Heart left ventricle (tissue), 16 donors: Measurements from ENCODE around the gene SPOCK1. TPM values are rescaled to one million over a fixed set of nuclear protein-coding genes. Genes with fewer than 3 reads are reported as not detected.
A peak's percentile ranks its signal among the peaks of the same experiment; 100 is the strongest.

Source experiments
- ATAC-seq, 4 donors: fragments of 200-7000 bp; cut with Tn5 transposase; one replicate each; pipeline ENCODE4 v1.9.1; 2020 to 2022; ENCODE audit warnings: moderate library complexity in 4 of 4, mild to moderate bottlenecking in 3 of 4, moderate number of reproducible peaks in 1 of 4
- DNase-seq, 5 donors: peaks; one replicate each; pipeline ENCODE4 v3.0.0-alpha.2; 2020
- H3K27ac ChIP-seq, 12 donors: fragments of 200-600 bp; sonication (generic) in 4 of 12; one replicate each; pipeline versions ENCODE4 v1.5.0 to v1.8.0; 2016 to 2022; ENCODE audit warnings: mild to moderate bottlenecking in 2 of 12
- H3K27me3 ChIP-seq, 9 donors: fragments of 200-600 bp; sonication (generic) in 2 of 9; one replicate each; pipeline versions ENCODE4 v1.5.1 to v1.8.0; 2016 to 2022; ENCODE audit warnings: mild to moderate bottlenecking in 3 of 9
- H3K36me3 ChIP-seq, 9 donors: fragments of 200-600 bp; sonication (generic) in 2 of 9; one replicate each; pipeline versions ENCODE4 v1.5.0 to v1.8.0; 2018 to 2022; ENCODE audit warnings: mild to moderate bottlenecking in 2 of 9
- H3K4me1 ChIP-seq, 12 donors: fragments of 200-600 bp; sonication (generic) in 4 of 12; one replicate each; pipeline versions ENCODE4 v1.5.0 to v1.8.0; 2016 to 2022; ENCODE audit warnings: mild to moderate bottlenecking in 3 of 12
- H3K4me3 ChIP-seq, 12 donors: fragments of 200-600 bp; sonication (generic) in 4 of 12; one replicate each; pipeline versions ENCODE4 v1.5.0 to v1.8.0; 2017 to 2022; ENCODE audit warnings: mild to moderate bottlenecking in 9 of 12, moderate library complexity in 4 of 12
- H3K9me3 ChIP-seq, 12 donors: fragments of 200-600 bp; sonication (generic) in 4 of 12; one replicate each; pipeline versions ENCODE4 v1.5.0 to v1.8.0; 2016 to 2022; ENCODE audit warnings: mild to moderate bottlenecking in 1 of 12
- CTCF ChIP-seq, 12 donors: fragments of 200-600 bp; sonication (generic) in 4 of 12; IDR thresholded peaks; one replicate each; pipeline versions ENCODE4 v1.5.0 to v1.8.0; 2018 to 2022; ENCODE audit warnings: antibody characterized with exemption in 12 of 12, mild to moderate bottlenecking in 5 of 12
- POLR2A ChIP-seq, 2 donors: fragments of 450-650 bp; IDR thresholded peaks; one replicate each; pipeline ENCODE4 v1.6.1; 2017; ENCODE audit warnings: antibody characterized with exemption in 2 of 2, mild to moderate bottlenecking in 2 of 2, moderate library complexity in 2 of 2
- WGBS, 4 donors: extraction: QIAGEN DNeasy Blood & Tissue Kit in 2 of 4; methylation state at CpG; one replicate each; pipeline versions ENCODE4 v1.1.5 to v1.1.7; 2013 to 2018; 5-methylcytosine and 5-hydroxymethylcytosine counted together
- intact Hi-C, 10 donors: fragments of 100-400 bp; cut with DNase I; formaldehyde crosslinking; loops; one replicate each; pipeline versions ENCODE4 v1.11.1 to v1.14.2; 2022
- polyA plus RNA-seq, 2 donors: library from polyadenylated mRNA; stranded (reverse); fragments of 200-250 nt; gene quantifications; one replicate each; pipeline ENCODE4 v1.2.3, GENCODE V29; 2013
- total RNA-seq, 9 donors: library from RNA; depleted of rRNA in 2 of 9; stranded (reverse); fragments of >200 nt in 2 of 9; fragmentation: NEBNext Ultra II Directional in 3 of 9; extraction: Animal tissue kit (Norgen Biotek cat#: 25700) in 3 of 9; gene quantifications; one replicate each; pipeline versions ENCODE4 v1.1.0 to v1.2.4, GENCODE V29; 2016 to 2023
- donor health status: ischemic (EF 13 %, LVEDD 7.1; RV severe dilation, severe dysfunction).
- donor health status: healthy with polysubstance abuse.
- donor health status: DM: no; HTN: yes; CAD: no.
- donor health status: DM: no; HTN: no; CAD: no.
- donor health status: ischemic (EF 25% LVEDD 6.9; RV normal size, moderate dysfunction).
- donor health status: ischemic (EF 25% LVEDD 5.7; RV mildly dilated, moderate dysfunction).
- donor health status: healthy.
- donor health status: DM: yes; HTN: yes; CAD: no.
- donor health status: ischemic (EF 35%, LVEDD 5.7; RV mildly dilated, moderate dysfunction).
- donor health status: nonischemic (EF 11% LVEDD 7.7; RV severe dilation, severe dysfunction).
- donor health status: DM: yes; HTN: yes; CAD: no.
- donor health status: PGD.
- donor health status: ischemic (EF 29% LVEDD 5.4; RV normal size, mild dysfunction).
- donor health status: nonischemic (EF 23%, LVEDD 6.1; RV moderate dilation, normal function).

SPOCK1 gene
- total and polyA plus RNA-seq, 11 donors = 7.8 to 51.2 (median 19.9) TPM

- Histone ChIP-seq H3K9me3 (no peaks in the 10 kb centered on the region), H3K36me3 (no peaks in the 10 kb centered on the region), H3K27ac (no peak overlapping the region), H3K4me3 (no peak overlapping the region), H3K4me1 (peaks cover 0 to 3% (median 0%) of the 10 kb centered on the region in 12 donors), H3K27me3 (no peaks in the 10 kb centered on the region)
- ATAC-seq (no peak), DNase-seq (no peak)
- intact Hi-C loops = no loop called here
- TF ChIP-seq POLR2A (IDR thresholded peaks at IDR 0.05) (no peak), CTCF (IDR thresholded peaks at IDR 0.05) (no peak)
- 60 to 85% (median 81%) methylated on average over 5 of the region's 5 CpGs for WGBS, 4 donors
Measured at GRCh38 chr5:137188566-137188965, 310.6 kb downstream of the SPOCK1 start.

- Histone ChIP-seq H3K27ac (no peak overlapping the region), H3K4me3 (no peak overlapping the region), H3K27me3 (no peaks in the 10 kb centered on the region), H3K36me3 (no peaks in the 10 kb centered on the region), H3K9me3 (no peaks in the 10 kb centered on the region), H3K4me1 (peaks cover 0 to 3% (median 0%) of the 10 kb centered on the region in 12 donors)
- ATAC-seq = peak in 3 of 4 donors; percentile 50 to 86 (median 71)
- intact Hi-C loops = no loop called here
- TF ChIP-seq POLR2A (IDR thresholded peaks at IDR 0.05) = no peak
- TF ChIP-seq CTCF (IDR thresholded peaks at IDR 0.05) = no peak
- peak in 2 of 5 donors; percentile 30 to 42 for DNase-seq
- WGBS, 4 donors = 55 to 69% (median 57%) methylated on average over 5 of the region's 5 CpGs
Measured at GRCh38 chr5:137186759-137187461, 312.2 kb downstream of the SPOCK1 start.

- Histone ChIP-seq H3K4me3 (no peak overlapping the region), H3K4me1 (peaks cover 0 to 3% (median 0%) of the 10 kb centered on the region in 12 donors), H3K27ac (no peak overlapping the region), H3K36me3 (no peaks in the 10 kb centered on the region), H3K27me3 (no peaks in the 10 kb centered on the region), H3K9me3 (no peaks in the 10 kb centered on the region)
- WGBS, 4 donors = 91 to 97% (median 92%) methylated on average over 2 of the region's 2 CpGs
- TF ChIP-seq CTCF (IDR thresholded peaks at IDR 0.05) (no peak), POLR2A (IDR thresholded peaks at IDR 0.05) (no peak)
- ATAC-seq = no peak
- intact Hi-C loops = no loop called here
- DNase-seq = no peak
Measured at GRCh38 chr5:137185193-137185592, 313.9 kb downstream of the SPOCK1 start.

GRCh38 chr5:137184734-137185133 is 314.4 kb downstream of the SPOCK1 start:
- H3K4me1 ChIP-seq = peaks cover 0 to 3% (median 0%) of the 10 kb centered on the region in 12 donors
- WGBS, 4 donors = 84 to 90% (median 88%) methylated on average over 2 of the region's 2 CpGs
- intact Hi-C loops = no loop called here
- ATAC-seq (no peak), DNase-seq (no peak)
- no peaks in the 10 kb centered on the region for H3K9me3 ChIP-seq
- H3K27me3 ChIP-seq = no peaks in the 10 kb centered on the region
- H3K27ac ChIP-seq = no peak overlapping the region
- H3K36me3 ChIP-seq = no peaks in the 10 kb centered on the region
- H3K4me3 ChIP-seq = no peak overlapping the region
- no peak for TF ChIP-seq POLR2A (IDR thresholded peaks at IDR 0.05)
- TF ChIP-seq CTCF (IDR thresholded peaks at IDR 0.05) = no peak
